GM12891 (cell line): ENCODE measurements around the gene XPNPEP3.

Experiments
- PAX5 ChIP-seq: IDR thresholded peaks from 2 replicates; pipeline ENCODE4 v1.6.1; 2011; ENCODE audit warnings: low read length, moderate library complexity, mild to moderate bottlenecking; ENCODE audit not compliant: insufficient read depth, severe bottlenecking
- POLR2A ChIP-seq: IDR thresholded peaks from 2 replicates; pipeline ENCODE4 v1.6.1; 2011; ENCODE audit warnings: low read depth, low read length, control low read depth
- POLR2AphosphoS5 ChIP-seq: IDR thresholded peaks from 2 replicates; pipeline ENCODE4 v1.6.1; 2011; ENCODE audit warnings: low read depth, low read length, control low read depth
- POU2F2 ChIP-seq: IDR thresholded peaks from 2 replicates; pipeline ENCODE4 v1.6.1; 2011; ENCODE audit warnings: low read depth, mild to moderate bottlenecking, control low read depth, low read length, moderate library complexity
- SPI1 ChIP-seq: IDR thresholded peaks from 2 replicates; pipeline ENCODE4 v1.6.1; 2011; ENCODE audit warnings: low read depth, low read length, control low read depth
- TAF1 ChIP-seq: IDR thresholded peaks from 2 replicates; pipeline ENCODE4 v1.6.1; 2011; ENCODE audit warnings: low read depth, low read length, control low read depth

- TF ChIP-seq POLR2AphosphoS5 (no peak), POU2F2 (no peak), POLR2A (no peak), SPI1 (no peak), PAX5 (no peak), TAF1 (no peak)
Observed at GRCh38 chr22:40976866-40977700, 120.1 kb downstream of the XPNPEP3 start.
